ENCODE data around the gene CCDC187. TPM values are rescaled to one million over a fixed set of nuclear protein-coding genes. Genes with fewer than 3 reads are reported as not detected.

The CCDC187 gene
- total RNA-seq, 1 donor: under 0.01 TPM

DNA sequence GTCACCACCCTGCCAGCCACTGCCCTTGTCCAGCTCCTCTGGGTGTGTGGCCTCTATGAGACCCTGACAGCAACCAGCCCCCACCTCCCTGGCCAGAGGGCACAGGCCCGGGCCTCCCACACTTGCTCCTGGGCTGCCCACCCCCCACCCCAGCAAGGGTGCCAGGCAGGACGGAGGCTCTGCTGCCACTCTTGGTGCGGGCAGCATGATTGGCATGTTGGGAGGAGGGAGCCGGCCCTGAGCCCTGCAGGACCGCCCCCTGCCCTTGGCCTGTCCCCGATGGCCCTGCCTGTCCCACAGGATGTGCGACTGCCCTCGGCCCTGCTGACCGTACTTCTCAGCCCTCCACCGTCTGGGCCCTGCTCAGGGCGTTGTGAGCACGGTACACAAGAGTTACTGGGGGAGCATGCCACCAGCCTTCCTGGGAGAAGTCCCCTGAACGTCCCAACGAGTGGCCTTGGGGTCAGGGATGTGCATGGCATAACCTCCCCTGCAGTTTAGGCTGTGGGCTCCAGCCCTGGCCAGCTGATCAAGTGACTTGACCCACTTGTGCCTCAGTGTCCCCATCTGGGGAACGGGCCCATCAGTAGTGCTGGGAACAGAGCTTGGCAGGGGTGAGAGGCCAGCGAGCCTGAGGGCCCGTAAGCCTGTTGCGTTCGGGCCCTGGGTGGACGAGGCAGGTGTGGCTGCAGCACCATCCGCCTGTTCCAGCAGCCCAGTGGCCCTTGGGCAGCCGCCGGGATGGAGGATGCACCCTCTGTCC, 39.4 kb upstream of the CCDC187 start:
- no peak overlapping the region for H3K4me3 ChIP-seq (ENCODE audit: low read depth, low read length)
- no peak for DNase-seq (ENCODE audit: low read depth)
- no peak for TF ChIP-seq CTCF (IDR thresholded peaks at IDR 0.05; ENCODE audit: insufficient read depth, low read depth, low read length)

GRCh38 chr9:136342181-136343120, 38.6 kb upstream of the CCDC187 start:
- no peak for TF ChIP-seq CTCF (IDR thresholded peaks at IDR 0.05; ENCODE audit: insufficient read depth, low read depth, low read length)
- no peak overlapping the region for H3K4me3 ChIP-seq (ENCODE audit: low read depth, low read length)
- peak; percentile 66 for DNase-seq (ENCODE audit: low read depth)

- no peak for DNase-seq (ENCODE audit: low read depth)
Measured at GRCh38 chr9:136341769-136342168, 37.9 kb upstream of the CCDC187 start.

GRCh38 chr9:136341042-136341655, 37.3 kb upstream of the CCDC187 start:
- no peak for TF ChIP-seq CTCF (IDR thresholded peaks at IDR 0.05; ENCODE audit: insufficient read depth, low read depth, low read length)
- no peak overlapping the region for H3K4me3 ChIP-seq (ENCODE audit: low read depth, low read length)
- no peak for DNase-seq (ENCODE audit: low read depth)

More at GRCh38 chr9:136341769-136342168, 37.9 kb upstream of the CCDC187 start:
- H3K4me3 ChIP-seq (ENCODE audit: low read depth, low read length): no peak overlapping the region
- no peak for TF ChIP-seq CTCF (IDR thresholded peaks at IDR 0.05; ENCODE audit: insufficient read depth, low read depth, low read length)

DNA sequence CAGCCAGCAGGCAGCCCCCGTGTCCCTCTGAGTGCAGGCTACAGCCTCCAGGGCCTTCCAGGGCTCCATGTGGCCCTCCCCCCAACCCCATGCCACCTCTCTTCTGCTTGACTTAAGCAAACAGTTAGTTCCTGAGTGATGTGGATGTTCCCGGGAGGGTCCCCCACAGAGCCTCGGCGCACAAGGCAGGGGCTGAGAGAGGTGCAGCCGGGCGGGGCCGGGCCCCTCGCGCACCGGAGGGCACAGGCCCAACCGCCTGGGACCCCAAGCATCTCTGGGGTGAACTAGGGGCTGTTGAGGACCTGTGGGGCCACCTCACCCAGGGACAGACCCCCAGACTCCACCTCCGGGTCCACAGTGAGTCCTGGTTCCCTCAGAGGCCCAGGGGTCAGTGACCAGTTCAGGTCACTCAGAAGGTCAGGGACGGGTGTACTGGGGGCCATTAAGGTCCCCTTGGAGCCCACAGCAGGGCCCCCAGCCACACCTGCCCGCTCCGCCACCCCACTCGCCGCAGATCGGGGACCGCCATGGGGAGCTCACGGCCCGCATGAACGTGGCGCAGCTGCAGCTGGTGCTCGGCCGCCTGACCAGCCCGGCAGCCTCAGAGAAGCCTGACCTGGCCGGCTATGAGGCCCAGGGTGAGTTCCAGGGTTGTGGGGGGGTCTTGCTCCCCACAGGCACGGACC, 36.6 kb upstream of the CCDC187 start:
- no peak for DNase-seq (ENCODE audit: low read depth)

More for the DNA sequence above, 36.6 kb upstream of the CCDC187 start:
- H3K4me3 ChIP-seq (ENCODE audit: low read depth, low read length): no peak overlapping the region
- no peak for TF ChIP-seq CTCF (IDR thresholded peaks at IDR 0.05; ENCODE audit: insufficient read depth, low read depth, low read length)

Measured in fibroblast of villous mesenchyme (primary cell).